NCI-H510A (cell line): ENCODE measurements around the gene HSD11B1.
A peak's percentile ranks its signal among the peaks of the same experiment; 100 is the strongest.
"Not testable (repeated sequence)": the region's sequence is repeated elsewhere in the genome, so short reads cannot be mapped to it uniquely, and the experiment has no call there.

Experiments used
- DNase-seq: peaks from one replicate; lab custom pipeline; 2025; lab: John Stamatoyannopoulos, UW

HSD11B1 gene

GRCh38 chr1:209691237-209691636, 13.4 kb upstream of the HSD11B1 start:
- no peak for DNase-seq

GRCh38 chr1:209692296-209692695, 12.3 kb upstream of the HSD11B1 start:
- DNase-seq: no peak

GRCh38 chr1:209692745-209693504, 11.7 kb upstream of the HSD11B1 start:
- DNase-seq: peak; percentile 3

- no peak for DNase-seq
These were observed 8.0 kb upstream of the HSD11B1 start for GRCh38 chr1:209696673-209697072.

DNA sequence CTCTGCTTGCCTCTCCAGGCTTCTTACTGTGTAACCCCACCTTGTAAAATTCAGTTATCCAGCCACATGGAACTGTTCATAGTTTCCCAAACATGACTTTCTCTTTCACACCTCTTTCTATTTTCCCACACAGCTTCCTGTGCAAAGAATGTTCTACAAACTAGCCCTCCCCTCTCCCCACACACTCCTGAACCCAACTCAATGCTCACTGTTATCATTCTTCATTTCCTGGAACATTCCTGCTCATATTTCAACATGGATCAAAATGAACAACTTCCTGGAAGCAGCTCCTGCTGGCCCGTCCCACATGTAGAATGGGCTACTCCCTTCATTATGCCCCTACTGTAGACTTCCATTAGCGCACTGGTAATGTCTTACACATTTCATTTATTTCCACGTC, 7.5 kb upstream of the HSD11B1 start:
- no peak for DNase-seq

DNA sequence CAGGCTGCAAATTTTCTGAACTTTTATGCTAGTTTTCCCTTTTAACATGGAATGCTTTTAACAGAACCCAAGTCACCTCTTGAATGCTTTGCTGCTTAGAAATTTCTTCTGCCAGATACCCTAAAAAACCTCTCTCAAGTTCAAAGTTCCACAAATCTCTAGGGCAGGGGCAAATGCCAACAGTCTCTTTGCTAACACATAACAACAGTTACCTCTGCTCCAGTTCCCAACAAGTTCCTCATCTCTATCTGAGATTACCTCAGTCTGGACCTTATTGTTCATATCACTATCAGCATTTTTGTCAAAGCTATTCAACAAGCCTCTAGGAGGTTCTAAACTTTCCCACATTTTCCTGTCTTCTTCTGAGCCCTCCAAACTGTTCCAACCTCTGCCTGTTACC, 4.0 kb upstream of the HSD11B1 start:
- DNase-seq: not testable (repeated sequence)

GRCh38 chr1:209702832-209703231, 1.8 kb upstream of the HSD11B1 start:
- no peak for DNase-seq

GRCh38 chr1:209703834-209704504, 677 bp upstream of the HSD11B1 start:
- no peak for DNase-seq

DNA sequence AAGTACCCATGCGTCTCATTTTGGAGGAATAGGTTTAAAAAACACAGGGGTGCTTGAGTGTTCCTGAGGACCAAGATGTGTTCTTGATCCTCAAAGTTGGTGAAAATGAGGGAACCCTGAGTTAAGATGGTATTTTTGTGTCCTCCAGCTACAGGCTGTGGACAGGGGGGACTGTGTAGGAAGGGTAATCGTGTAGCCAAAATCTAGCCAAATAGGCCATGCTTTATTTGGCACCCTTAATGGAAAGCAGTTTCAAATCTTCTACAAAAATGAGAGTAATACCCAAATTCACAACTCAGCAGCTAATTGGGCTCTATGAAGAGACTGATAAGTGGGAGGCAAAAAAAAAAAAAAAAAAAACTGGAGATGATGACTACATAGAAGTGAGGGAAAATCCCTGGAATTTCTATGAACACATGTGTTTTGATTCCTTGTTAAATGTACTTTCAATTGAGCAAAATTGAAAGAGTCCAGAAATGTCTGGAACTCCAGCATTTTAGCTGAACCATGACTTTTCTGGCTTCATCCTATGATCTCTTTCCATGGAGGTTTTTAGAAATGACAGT, 470 bp downstream of the HSD11B1 start:
- DNase-seq: no peak

DNA sequence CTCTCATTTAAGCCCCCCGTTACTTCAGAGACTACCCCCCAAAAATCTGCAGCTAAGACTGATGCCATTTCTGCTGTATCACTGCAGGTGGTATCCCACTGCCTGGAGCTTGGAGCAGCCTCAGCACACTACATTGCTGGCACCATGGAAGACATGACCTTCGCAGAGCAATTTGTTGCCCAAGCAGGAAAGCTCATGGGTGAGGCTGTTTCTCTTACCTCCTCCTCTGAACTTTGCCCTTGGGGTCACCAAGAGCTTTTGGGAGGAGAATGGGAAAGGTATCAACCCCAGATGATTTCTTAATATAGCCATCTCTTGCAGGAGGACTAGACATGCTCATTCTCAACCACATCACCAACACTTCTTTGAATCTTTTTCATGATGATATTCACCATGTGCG, 2.0 kb downstream of the HSD11B1 start:
- DNase-seq: no peak

DNA sequence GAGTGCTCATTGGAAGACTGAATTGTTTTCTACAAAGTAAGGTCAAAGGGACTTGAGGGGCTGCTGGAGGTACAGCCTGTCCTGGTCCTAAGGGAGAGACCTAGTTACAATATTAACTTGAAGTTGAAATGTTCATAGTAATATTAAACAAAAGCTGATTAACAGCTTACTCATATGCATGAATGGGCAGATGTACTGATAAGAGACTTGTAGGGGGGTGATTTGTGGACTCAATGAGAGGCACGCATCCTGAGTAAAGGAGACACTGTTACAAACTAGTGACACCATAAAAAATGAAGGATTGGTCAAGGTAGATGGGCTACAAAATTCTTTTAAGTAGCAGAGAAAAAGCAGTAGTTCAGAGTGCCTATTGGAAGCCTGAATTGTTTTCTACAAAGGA, 2.7 kb downstream of the HSD11B1 start:
- no peak for DNase-seq

- no peak for DNase-seq
These were observed 3.7 kb downstream of the HSD11B1 start for GRCh38 chr1:209708297-209708696.

DNA sequence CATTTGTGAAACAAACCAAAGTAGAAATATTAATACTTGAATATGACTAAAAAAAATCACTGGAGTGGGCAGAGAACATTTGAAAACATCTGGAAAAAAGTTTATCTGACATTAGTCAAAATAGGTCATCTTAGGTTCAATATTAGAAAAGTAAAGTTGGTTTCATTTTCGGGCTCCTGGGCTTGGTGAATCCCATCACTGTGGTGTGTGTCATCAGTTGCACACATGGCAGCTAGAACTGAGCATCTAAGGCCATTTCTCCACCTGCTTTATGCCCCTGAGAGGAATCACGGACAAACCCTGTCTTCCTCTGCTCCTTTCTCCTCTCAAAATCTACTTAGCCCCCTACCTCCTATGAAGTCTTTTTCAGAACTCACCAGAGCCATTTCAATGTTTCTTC, 5.4 kb downstream of the HSD11B1 start:
- DNase-seq: no peak

DNA sequence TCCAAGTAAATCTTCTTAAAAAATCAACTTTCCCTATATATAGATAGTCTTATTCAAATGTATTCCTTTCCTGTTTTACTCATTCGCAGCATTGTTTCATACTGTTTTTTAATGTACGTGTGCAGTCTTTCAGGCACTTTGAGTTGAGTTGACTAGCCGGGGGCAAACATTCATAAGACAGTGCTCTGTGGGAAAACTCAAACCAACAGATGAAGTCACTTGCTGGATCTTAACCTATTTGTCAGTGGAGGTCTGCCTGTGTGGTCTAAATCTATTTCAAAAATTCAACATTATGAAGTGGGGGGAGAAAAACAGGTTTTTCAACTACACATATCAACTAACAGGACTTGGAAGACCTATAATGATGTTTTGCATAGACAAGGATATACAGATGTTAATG, 6.2 kb downstream of the HSD11B1 start:
- DNase-seq: no peak

GRCh38 chr1:209714338-209714737, 9.7 kb downstream of the HSD11B1 start:
- DNase-seq: no peak

DNA sequence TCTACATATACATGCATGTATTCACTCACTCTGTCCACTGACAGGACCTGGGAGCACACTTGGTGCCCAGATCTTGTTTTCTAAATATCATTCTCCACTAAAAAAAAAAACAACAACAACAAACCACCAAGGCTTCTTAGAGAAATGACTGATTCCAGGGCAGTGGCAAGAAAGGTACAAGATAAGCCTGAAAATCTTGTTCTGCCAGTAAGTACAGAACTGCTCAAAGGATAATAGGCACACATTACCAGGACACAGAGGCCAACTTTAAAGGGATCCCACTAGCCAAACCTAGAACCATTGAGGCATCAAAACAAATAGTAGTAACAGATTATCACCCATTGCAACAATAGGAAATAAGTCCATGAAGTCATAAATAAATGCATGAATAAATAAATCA, 10.7 kb downstream of the HSD11B1 start:
- DNase-seq: no peak

GRCh38 chr1:209717818-209718217, 13.2 kb downstream of the HSD11B1 start:
- DNase-seq: no peak

- DNase-seq: no peak
These were observed 15.7 kb downstream of the HSD11B1 start for GRCh38 chr1:209720326-209720725.

- DNase-seq: no peak
These were observed 16.2 kb downstream of the HSD11B1 start for GRCh38 chr1:209720826-209721225.

- no peak for DNase-seq
These were observed 16.7 kb downstream of the HSD11B1 start for GRCh38 chr1:209721323-209721722.

- DNase-seq: no peak
These were observed 18.6 kb downstream of the HSD11B1 start for GRCh38 chr1:209723265-209723664.

DNA sequence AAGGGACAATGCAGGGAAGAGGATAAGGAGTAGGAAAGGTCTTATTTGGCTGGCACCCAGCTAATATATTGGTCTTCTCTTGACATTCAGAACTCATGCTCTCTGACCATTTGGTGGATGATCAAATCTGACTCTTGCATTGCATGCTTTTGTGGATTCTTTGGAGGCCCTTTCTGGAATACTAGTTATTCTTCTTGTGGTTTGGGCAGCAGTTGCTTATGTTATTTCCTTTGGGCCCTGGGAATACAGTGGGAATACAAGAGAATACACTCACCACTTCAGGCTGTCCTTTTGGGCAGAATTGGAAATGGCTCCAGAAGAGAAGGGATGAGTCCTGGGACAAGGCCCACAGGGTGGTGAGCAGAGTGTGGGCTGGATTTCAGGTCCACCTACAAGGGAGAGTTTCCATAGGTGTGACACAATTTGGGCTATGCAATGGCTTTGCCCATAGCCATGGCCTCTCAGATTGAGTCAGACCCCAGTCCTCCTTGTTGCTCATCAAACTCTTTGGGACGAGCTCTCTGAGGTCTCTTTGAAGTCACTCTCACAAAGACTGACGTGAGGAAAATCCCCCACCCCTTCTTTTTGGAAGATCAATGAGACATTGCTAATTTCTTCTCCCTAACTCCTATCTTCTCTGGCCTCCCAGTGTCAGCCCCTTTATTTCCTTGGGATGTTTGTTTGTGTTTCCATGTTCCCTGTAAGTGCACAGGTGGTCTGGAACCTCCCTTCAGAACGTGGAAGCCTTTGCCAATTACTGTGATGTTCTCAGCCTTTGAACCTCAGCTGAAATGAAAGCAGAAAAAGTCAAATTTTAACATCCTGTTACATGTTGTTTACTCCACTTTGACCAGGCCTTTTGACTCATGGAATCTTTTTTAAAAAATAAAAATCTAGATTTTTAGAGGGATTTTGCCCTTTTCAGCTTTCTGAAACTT, 19.4 kb downstream of the HSD11B1 start:
- no peak for DNase-seq
